Inflammatory macrophage treated with lipopolysaccharide for 1 hour (primary cell): ENCODE results near the gene PFDN4.
A peak's percentile ranks its signal among the peaks of the same experiment; 100 is the strongest.
"Not testable (repeated sequence)": the region's sequence is repeated elsewhere in the genome, so short reads cannot be mapped to it uniquely, and the experiment has no call there.

Experiments used
- DNase-seq, 2 donors: peaks; one replicate each; pipeline ENCODE4 v3.0.0-alpha.2; 2020 to 2022

The PFDN4 gene

GRCh38 chr20:54201268-54201846, 6.5 kb upstream of the PFDN4 start:
- no peak for DNase-seq

- peak in 1 of 2 donors; percentile 43 for DNase-seq
Measured at GRCh38 chr20:54203281-54203680, 4.6 kb upstream of the PFDN4 start.

GRCh38 chr20:54204063-54204462, 3.8 kb upstream of the PFDN4 start:
- DNase-seq: no peak

GRCh38 chr20:54204481-54204880, 3.4 kb upstream of the PFDN4 start:
- DNase-seq: no peak

- peak; percentile 36 to 82 for DNase-seq
Measured at GRCh38 chr20:54205450-54205849, 2.4 kb upstream of the PFDN4 start.

GRCh38 chr20:54207053-54207742, 689 bp upstream of the PFDN4 start:
- no peak for DNase-seq

- no peak for DNase-seq
Measured at GRCh38 chr20:54208548-54209176, 775 bp downstream of the PFDN4 start.

GRCh38 chr20:54209216-54209813, 1.4 kb downstream of the PFDN4 start:
- no peak for DNase-seq

GRCh38 chr20:54212226-54212625, 4.3 kb downstream of the PFDN4 start:
- DNase-seq: no peak

GRCh38 chr20:54212871-54213270, 5.0 kb downstream of the PFDN4 start:
- DNase-seq: no peak

GRCh38 chr20:54214566-54214965, 6.7 kb downstream of the PFDN4 start:
- no peak for DNase-seq

GRCh38 chr20:54215157-54215789, 7.4 kb downstream of the PFDN4 start:
- no peak for DNase-seq

- DNase-seq: no peak
Measured at GRCh38 chr20:54217762-54218161, 9.9 kb downstream of the PFDN4 start.

GRCh38 chr20:54218470-54218869, 10.6 kb downstream of the PFDN4 start:
- DNase-seq: no peak

GRCh38 chr20:54219751-54220426, 12.0 kb downstream of the PFDN4 start:
- peak in 1 of 2 donors; percentile 43 for DNase-seq

- DNase-seq: no peak
Measured at GRCh38 chr20:54220722-54221121, 12.8 kb downstream of the PFDN4 start.

- peak; percentile 48 to 63 for DNase-seq
Measured at GRCh38 chr20:54221353-54221752, 13.5 kb downstream of the PFDN4 start.

GRCh38 chr20:54221996-54222890, 14.4 kb downstream of the PFDN4 start:
- no peak for DNase-seq

GRCh38 chr20:54223285-54223684, 15.4 kb downstream of the PFDN4 start:
- no peak for DNase-seq

- no peak for DNase-seq
Measured at GRCh38 chr20:54223751-54224150, 15.9 kb downstream of the PFDN4 start.

GRCh38 chr20:54224642-54225041, 16.8 kb downstream of the PFDN4 start:
- DNase-seq: not testable (repeated sequence)

- no peak for DNase-seq
Measured at GRCh38 chr20:54227241-54227640, 19.4 kb downstream of the PFDN4 start.
